Pulmonary artery endothelial cell (primary cell): ENCODE data around the gene KRTAP10-7. TPM values are rescaled to one million over a fixed set of nuclear protein-coding genes. Genes with fewer than 3 reads are reported as not detected.
"Not testable (repeated sequence)": the region's sequence is repeated elsewhere in the genome, so short reads cannot be mapped to it uniquely, and the experiment has no call there.

Experiments
- DNase-seq: peaks from one replicate; pipeline ENCODE4 v3.0.0-alpha.2; 2011; ENCODE audit warnings: low read depth, low spot score
- total RNA-seq: library from RNA; depleted of rRNA; stranded (reverse); fragments of >200 nt; gene quantifications from 2 replicates; pipeline ENCODE4 v1.2.3, GENCODE V29; 2014

KRTAP10-7 gene
- total RNA-seq, 1 donor from 2014 or later, result not detected

GRCh38 chr21:44571844-44572782 lies 28.3 kb upstream of the KRTAP10-7 start:
- DNase-seq, result no peak

- DNase-seq, result no peak
Measured at GRCh38 chr21:44572959-44573583, 27.3 kb upstream of the KRTAP10-7 start.

GRCh38 chr21:44573630-44574456 lies 26.6 kb upstream of the KRTAP10-7 start, which contains the start of gene KRTAP10-4:
Gene KRTAP10-4, plus strand, starts transcription at chr21:44573729. Its CDS starts 30 bp downstream, at chr21:44573759.
- DNase-seq, result not testable (repeated sequence)

GRCh38 chr21:44574457-44575306 lies 25.7 kb upstream of the KRTAP10-7 start:
- DNase-seq, result no peak

- DNase-seq, result no peak
Measured at GRCh38 chr21:44575307-44576024, 24.9 kb upstream of the KRTAP10-7 start.

GRCh38 chr21:44576025-44576420 lies 24.4 kb upstream of the KRTAP10-7 start:
- no peak for DNase-seq

- no peak for DNase-seq
Measured at GRCh38 chr21:44578371-44579055, 21.9 kb upstream of the KRTAP10-7 start.

GRCh38 chr21:44579056-44579832 lies 21.2 kb upstream of the KRTAP10-7 start:
- DNase-seq, result no peak

- DNase-seq, result no peak
Measured at GRCh38 chr21:44579833-44580144, 20.6 kb upstream of the KRTAP10-7 start.

GRCh38 chr21:44580231-44580821 lies 20.1 kb upstream of the KRTAP10-7 start, which contains the start of gene KRTAP10-5:
Gene KRTAP10-5, minus strand, starts transcription at chr21:44580604. Its CDS starts 26 bp downstream, at chr21:44580578.
- not testable (repeated sequence) for DNase-seq

- DNase-seq, result no peak
Measured at GRCh38 chr21:44581158-44581557, 19.2 kb upstream of the KRTAP10-7 start.

- no peak for DNase-seq
Measured at GRCh38 chr21:44582055-44582454, 18.3 kb upstream of the KRTAP10-7 start.

- no peak for DNase-seq
Measured at GRCh38 chr21:44583089-44583799, 17.2 kb upstream of the KRTAP10-7 start.

GRCh38 chr21:44583800-44584147 lies 16.6 kb upstream of the KRTAP10-7 start:
- no peak for DNase-seq

GRCh38 chr21:44585892-44586291 lies 14.5 kb upstream of the KRTAP10-7 start:
- DNase-seq, result no peak

GRCh38 chr21:44589094-44589493 lies 11.3 kb upstream of the KRTAP10-7 start:
- no peak for DNase-seq

GRCh38 chr21:44589586-44590305 lies 10.7 kb upstream of the KRTAP10-7 start:
- no peak for DNase-seq
